Natural killer cell (primary cell): Measurements from ENCODE around the gene DLX1. TPM values are rescaled to one million over a fixed set of nuclear protein-coding genes. Genes with fewer than 3 reads are reported as not detected.

ENCODE experiments used
- ATAC-seq, 3 donors: fragments of 150-1000 bp in 2 of 3; fragments of 200-7000 bp in 1 of 3; cut with Tn5 transposase; 1 replicate in 1 of 3; 2 replicates in 2 of 3; pipeline ENCODE4 v1.10.0; 2021; ENCODE audit warnings: mild to moderate bottlenecking in 2 of 3, moderate library complexity in 2 of 3
- DNase-seq, 2 donors: peaks; one replicate each; pipeline versions ENCODE4 v3.0.0 to v3.0.0-alpha.2; 2013 to 2021; ENCODE audit warnings: mixed read lengths in 1 of 2
- H3K27ac ChIP-seq: one replicate; pipeline ENCODE4 v1.5.1; 2013; ENCODE audit warnings: mild to moderate bottlenecking, low read length
- H3K27me3 ChIP-seq: one replicate; pipeline ENCODE4 v1.6.1; 2013; ENCODE audit warnings: low read length; ENCODE audit not compliant: control insufficient read depth, insufficient read depth
- H3K36me3 ChIP-seq: one replicate; pipeline ENCODE4 v1.6.1; 2013; ENCODE audit warnings: low read length; ENCODE audit not compliant: control insufficient read depth, insufficient read depth
- H3K4me1 ChIP-seq: one replicate; pipeline ENCODE4 v1.6.1; 2013; ENCODE audit warnings: low read length; ENCODE audit not compliant: control insufficient read depth, insufficient read depth
- H3K4me3 ChIP-seq: one replicate; pipeline ENCODE4 v1.5.1; 2013; ENCODE audit warnings: low read length
- H3K9me3 ChIP-seq: one replicate; pipeline ENCODE4 v1.6.1; 2013; ENCODE audit warnings: low read length; ENCODE audit not compliant: control insufficient read depth, insufficient read depth
- H3K27ac Mint-ChIP-seq, 2 donors: one replicate each; pipeline ENCODE4 v1.8.0; 2022; ENCODE audit warnings: mild to moderate bottlenecking in 2 of 2, mixed read lengths in 2 of 2, moderate library complexity in 1 of 2
- H3K27me3 Mint-ChIP-seq, 2 donors: one replicate each; pipeline ENCODE4 v1.8.0; 2022; ENCODE audit warnings: low read depth in 2 of 2, mixed read lengths in 2 of 2
- H3K36me3 Mint-ChIP-seq: one replicate; pipeline ENCODE4 v1.8.0; 2022; ENCODE audit warnings: mixed read lengths
- H3K4me1 Mint-ChIP-seq, 2 donors: one replicate each; pipeline ENCODE4 v1.8.0; 2022; ENCODE audit warnings: mixed read lengths in 2 of 2
- H3K4me3 Mint-ChIP-seq: one replicate; pipeline ENCODE4 v1.8.0; 2022; ENCODE audit warnings: mild to moderate bottlenecking, moderate library complexity, mixed read lengths
- H3K9me3 Mint-ChIP-seq, 2 donors: one replicate each; pipeline ENCODE4 v1.8.0; 2022; ENCODE audit warnings: mixed read lengths in 2 of 2
- WGBS: methylation state at CpG from one replicate; pipeline ENCODE4 v1.1.7; 2013; ENCODE audit warnings: missing lambda C conversion rate; ENCODE audit not compliant: insufficient coverage; 5-methylcytosine and 5-hydroxymethylcytosine counted together
- intact Hi-C: fragments of 100-400 bp; cut with micrococcal nuclease; formaldehyde crosslinking; loops from one replicate; pipeline ENCODE4 v1.14.2; 2022
- total RNA-seq, 4 donors: library from RNA; stranded (reverse); fragments of 120-200 nt in 1 of 4; gene quantifications; one replicate each; pipeline versions ENCODE4 v1.2.3 to v1.2.4, GENCODE V29; 2013 to 2022
- TF ChIP-seq, protein P1 (sequence below): fragments of 200-600 bp; IDR thresholded peaks from one replicate; pipeline ENCODE4 v1.8.0; 2022; ENCODE audit warnings: antibody characterized with exemption

DLX1 gene
- total RNA-seq, 3 donors from 2014 or later (not counting 1 experiment from before 2014, with no cell fraction given): not detected

DNA sequence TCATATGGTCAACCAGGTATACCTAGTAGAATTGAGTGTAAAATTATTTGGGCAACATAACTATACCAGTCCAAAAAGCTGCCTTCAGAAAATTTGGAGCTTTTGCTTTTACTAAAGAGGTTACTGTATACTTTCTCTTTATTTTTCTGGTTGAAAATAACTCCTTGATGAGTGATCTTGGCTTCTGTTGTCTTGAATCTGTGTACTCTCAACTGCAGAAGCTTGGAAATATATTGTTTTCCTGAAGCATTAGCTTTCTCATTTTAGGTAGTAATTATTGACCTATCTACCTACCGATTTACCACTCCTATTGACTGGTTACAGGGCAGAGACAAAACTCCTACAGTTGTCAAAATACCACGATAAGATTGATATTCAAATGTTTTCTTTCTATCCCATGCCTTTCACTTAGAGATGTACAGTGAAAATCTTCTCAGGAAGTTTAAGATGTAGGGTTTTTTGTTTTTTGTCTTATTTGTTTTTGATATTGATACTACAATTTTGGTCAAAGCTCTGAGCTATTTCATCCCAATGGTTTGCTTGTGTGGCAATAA, 35.7 kb upstream of the DLX1 start:
- ATAC-seq: no peak
- intact Hi-C loops: no loop called here
- Mint-ChIP-seq H3K9me3 (no peaks in the 10 kb centered on the region), H3K27ac (no peak overlapping the region), H3K4me1 (no peaks in the 10 kb centered on the region), H3K4me3 (no peak overlapping the region), H3K27me3 (peaks cover 0 to 6% of the 10 kb centered on the region in 2 donors), H3K36me3 (no peaks in the 10 kb centered on the region)
- no peaks in the 10 kb centered on the region for H3K27me3 ChIP-seq
- H3K4me3 ChIP-seq: no peak overlapping the region
- no peak for DNase-seq
- H3K9me3 ChIP-seq: no peaks in the 10 kb centered on the region
- H3K36me3 ChIP-seq: no peaks in the 10 kb centered on the region
- TF ChIP-seq, protein P1, sequence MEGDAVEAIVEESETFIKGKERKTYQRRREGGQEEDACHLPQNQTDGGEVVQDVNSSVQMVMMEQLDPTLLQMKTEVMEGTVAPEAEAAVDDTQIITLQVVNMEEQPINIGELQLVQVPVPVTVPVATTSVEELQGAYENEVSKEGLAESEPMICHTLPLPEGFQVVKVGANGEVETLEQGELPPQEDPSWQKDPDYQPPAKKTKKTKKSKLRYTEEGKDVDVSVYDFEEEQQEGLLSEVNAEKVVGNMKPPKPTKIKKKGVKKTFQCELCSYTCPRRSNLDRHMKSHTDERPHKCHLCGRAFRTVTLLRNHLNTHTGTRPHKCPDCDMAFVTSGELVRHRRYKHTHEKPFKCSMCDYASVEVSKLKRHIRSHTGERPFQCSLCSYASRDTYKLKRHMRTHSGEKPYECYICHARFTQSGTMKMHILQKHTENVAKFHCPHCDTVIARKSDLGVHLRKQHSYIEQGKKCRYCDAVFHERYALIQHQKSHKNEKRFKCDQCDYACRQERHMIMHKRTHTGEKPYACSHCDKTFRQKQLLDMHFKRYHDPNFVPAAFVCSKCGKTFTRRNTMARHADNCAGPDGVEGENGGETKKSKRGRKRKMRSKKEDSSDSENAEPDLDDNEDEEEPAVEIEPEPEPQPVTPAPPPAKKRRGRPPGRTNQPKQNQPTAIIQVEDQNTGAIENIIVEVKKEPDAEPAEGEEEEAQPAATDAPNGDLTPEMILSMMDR: no peak
- H3K27ac ChIP-seq: no peak overlapping the region
- no peaks in the 10 kb centered on the region for H3K4me1 ChIP-seq
- 100% methylated on average over 1 of the region's 2 CpGs for WGBS

- ATAC-seq (no peak), DNase-seq (no peak)
- Mint-ChIP-seq H3K4me1 (no peaks in the 10 kb centered on the region), H3K36me3 (no peaks in the 10 kb centered on the region), H3K9me3 (no peaks in the 10 kb centered on the region), H3K27me3 (peaks cover 0 to 6% of the 10 kb centered on the region in 2 donors), H3K27ac (no peak overlapping the region), H3K4me3 (no peak overlapping the region)
- TF ChIP-seq, protein P1: no peak
- Histone ChIP-seq H3K4me3 (no peak overlapping the region), H3K36me3 (no peaks in the 10 kb centered on the region), H3K27ac (no peak overlapping the region), H3K27me3 (no peaks in the 10 kb centered on the region), H3K9me3 (no peaks in the 10 kb centered on the region), H3K4me1 (no peaks in the 10 kb centered on the region)
- no CpG with 5 or more reads among the region's 1 CpG for WGBS
- intact Hi-C loops: no loop called here
Measured at GRCh38 chr2:172050479-172051125, 34.7 kb upstream of the DLX1 start.

GRCh38 chr2:172052000-172052983, 33.0 kb upstream of the DLX1 start:
- Mint-ChIP-seq H3K9me3 (no peaks in the 10 kb centered on the region), H3K4me1 (no peaks in the 10 kb centered on the region), H3K27me3 (peaks cover 0 to 6% of the 10 kb centered on the region in 2 donors), H3K4me3 (no peak overlapping the region), H3K27ac (no peak overlapping the region), H3K36me3 (no peaks in the 10 kb centered on the region)
- no peak for DNase-seq
- WGBS: 93% methylated on average over 3 of the region's 4 CpGs
- intact Hi-C loops: no loop called here
- Histone ChIP-seq H3K36me3 (no peaks in the 10 kb centered on the region), H3K9me3 (no peaks in the 10 kb centered on the region), H3K4me1 (no peaks in the 10 kb centered on the region), H3K4me3 (no peak overlapping the region), H3K27me3 (no peaks in the 10 kb centered on the region), H3K27ac (no peak overlapping the region)
- TF ChIP-seq, protein P1: no peak
- no peak for ATAC-seq
